ENCODE measurements around the gene TMEM209.
"Not testable (repeated sequence)": the region's sequence is repeated elsewhere in the genome, so short reads cannot be mapped to it uniquely, and the experiment has no call there.

Gene TMEM209

GRCh38 chr7:130127404-130127803 is 77.8 kb downstream of the TMEM209 start:
- DNase-seq (ENCODE audit: low spot score), result no peak

DNA sequence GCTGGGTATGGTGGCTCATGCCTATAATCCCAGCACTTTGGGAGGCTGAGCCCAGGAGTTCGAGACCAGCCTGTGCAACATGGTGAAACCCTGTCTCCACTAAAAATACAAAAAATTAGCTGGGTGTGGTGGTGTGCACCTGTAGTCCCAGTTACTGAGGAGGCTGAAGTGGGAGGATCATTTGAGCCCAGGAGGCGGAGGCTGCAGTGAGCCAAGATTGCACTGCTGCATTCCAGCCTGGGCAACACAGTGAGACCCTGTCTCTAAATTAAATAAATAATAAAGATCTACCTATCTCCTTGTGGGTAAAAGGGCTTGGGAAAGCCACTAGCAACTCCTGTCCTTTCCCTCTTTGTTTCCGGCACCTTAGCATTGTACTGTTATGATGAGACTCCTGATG is 78.4 kb downstream of the TMEM209 start:
- not testable (repeated sequence) for DNase-seq (ENCODE audit: low spot score)

- DNase-seq (ENCODE audit: low spot score), result no peak
These were observed 80.5 kb downstream of the TMEM209 start for GRCh38 chr7:130124711-130125110.

DNA sequence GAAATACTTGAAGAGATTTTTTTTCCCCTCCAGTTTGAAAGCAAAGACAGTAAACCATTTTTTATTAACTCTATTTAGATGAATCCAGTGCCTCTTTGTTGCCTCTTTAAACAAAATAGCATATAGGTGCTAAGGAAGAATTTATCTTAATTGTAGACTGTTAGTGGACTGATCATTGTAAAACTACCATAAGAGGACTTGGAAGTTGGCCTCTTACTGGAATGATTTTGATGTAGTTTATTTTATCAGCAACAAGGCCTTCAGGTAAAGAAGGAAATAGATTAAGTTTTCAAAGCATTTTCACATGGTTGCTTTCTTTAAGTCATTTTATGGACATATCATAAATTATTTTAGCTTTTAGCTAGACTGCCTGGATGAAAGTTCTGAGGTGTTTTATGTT is 81.7 kb downstream of the TMEM209 start:
- DNase-seq (ENCODE audit: low spot score), result no peak

DNA sequence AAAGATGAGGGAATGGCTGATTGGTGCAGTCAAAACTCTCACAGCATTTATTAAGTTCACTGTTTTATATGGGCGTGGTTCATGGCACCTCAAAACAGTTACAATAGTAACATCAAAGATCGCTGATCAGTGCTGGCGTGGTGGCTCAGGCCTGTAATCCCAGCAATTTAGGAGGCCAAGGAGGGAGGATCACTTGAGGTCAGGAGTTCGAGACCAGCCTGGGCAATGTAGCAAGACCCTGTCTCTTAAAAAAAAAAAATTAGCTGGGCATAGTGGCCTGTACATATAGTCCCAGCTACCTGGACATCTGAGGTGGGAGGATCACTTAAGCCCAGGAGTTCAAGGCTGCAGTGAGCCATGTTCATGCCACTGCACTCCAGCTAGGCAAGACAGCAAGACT is 86.4 kb downstream of the TMEM209 start:
- DNase-seq (ENCODE audit: low spot score), result no peak

DNA sequence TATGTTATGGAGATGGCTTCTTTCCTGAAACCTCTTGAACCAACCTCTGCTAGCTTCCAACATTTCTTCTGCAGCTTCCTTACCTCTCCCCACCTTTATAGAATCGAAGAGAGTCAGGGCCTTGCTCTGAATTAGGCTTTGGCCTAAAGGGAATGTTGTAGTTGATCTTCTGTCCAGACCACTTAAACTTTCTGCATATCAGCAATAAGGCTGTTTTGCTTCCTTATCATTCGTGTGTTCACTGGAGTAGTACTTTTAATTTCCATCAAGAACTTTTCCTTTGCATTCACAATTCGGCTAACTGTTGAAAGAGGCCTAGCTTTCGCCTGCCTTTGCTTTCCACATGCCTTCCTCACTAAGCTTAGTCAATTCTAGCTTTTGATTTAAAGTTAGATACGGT is 86.9 kb downstream of the TMEM209 start:
- DNase-seq (ENCODE audit: low spot score), result no peak

DNA sequence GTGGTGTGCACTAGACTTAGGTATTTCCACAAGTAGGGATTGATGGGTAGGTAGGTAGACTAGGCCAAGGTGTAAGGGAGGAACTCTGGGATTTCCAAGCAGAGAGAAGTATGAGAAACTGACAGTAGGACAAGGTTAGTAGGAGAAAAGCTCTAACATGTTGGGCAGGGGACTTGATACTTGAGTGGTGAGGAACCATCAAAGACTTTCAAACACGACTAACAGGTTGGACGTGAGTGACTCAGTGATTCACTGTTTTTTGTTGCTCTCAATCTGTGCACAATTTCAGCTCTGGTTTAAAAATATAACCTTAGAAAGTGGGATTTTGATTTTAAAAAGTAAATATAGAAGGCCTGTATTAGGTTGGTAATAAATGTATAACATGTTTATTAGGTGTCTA is 90.4 kb downstream of the TMEM209 start:
- DNase-seq (ENCODE audit: low spot score), result no peak
